ENCODE data around the gene ARHGEF7.
"Not testable (repeated sequence)": the region's sequence is repeated elsewhere in the genome, so short reads cannot be mapped to it uniquely, and the experiment has no call there.

The ARHGEF7 gene

DNA sequence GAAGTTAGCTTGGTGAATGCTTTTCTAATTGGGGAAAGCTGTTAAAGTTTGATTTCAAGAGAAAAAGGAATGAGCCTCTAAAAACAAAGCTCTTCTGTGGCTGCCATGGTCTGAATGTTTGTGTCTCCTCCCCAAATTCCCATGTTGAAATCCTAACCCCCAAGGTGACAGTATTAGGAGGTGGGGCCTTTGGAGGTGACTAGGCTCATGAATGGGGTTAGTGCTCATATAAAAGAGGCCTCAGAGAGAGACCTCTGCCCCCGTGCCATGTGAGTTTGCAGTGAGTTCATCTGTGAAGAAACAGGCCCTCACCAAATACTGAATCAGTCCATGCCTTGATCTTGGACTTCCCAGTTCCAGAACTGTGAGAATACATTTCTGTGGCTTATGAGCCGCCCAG, 56.5 kb downstream of the ARHGEF7 start:
- no peak for DNase-seq (ENCODE audit: low spot score)

DNA sequence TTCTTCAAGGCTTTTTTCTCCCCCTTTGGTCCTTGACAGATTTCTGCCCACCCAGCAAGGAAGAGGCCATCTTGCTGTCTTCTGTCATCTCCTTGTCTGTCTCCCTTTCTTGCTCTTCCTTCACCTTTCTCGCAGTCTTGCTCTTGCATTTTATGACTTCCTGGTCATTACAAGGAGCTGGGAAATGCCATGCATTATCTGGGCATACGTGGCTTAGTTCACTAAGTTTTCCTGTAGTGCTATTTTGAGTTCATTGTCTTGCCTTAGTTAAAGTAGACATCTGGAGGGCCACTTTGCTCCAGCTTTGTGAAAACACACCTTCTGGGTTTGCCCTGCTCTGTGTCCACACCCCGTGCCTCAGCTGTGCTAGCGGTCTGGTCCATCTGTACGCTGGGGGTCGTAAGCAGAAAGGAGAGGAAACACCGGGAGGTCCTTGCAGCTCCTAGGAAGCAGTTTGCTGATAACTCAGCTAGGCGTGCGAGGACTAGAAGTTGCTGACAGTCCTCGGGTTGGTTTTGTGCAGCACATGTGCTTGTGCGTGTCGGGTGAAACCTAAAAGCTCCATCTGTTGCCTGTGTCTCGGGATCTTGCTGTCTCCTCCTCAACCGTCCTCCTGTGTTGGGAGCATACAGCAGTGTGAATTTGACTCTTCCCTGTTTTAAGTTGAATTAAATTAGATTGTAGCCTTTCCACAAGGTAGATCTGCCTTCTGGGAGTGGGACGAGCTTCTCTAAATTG, 59.4 kb downstream of the ARHGEF7 start:
- DNase-seq (ENCODE audit: low spot score): no peak

DNA sequence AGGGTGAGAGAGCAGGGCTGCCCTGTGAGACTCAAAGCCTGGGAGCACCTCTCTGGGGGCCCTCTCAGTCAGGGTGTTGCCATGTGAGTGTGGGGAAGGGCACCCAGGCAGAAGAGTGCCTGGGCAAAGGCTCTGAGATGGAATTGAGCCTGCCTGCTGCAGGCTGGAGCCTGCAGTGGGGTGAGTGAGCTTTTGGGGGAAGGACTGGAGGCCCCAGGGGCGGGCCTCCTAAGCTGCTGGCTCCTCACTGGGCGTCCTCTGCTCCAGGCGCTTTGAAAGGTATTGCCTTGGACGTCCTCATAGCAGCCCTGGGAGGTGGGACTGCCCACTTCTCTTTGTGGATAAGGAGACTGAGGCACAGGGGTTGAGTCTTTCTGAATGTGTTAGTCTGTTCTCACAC, 60.3 kb downstream of the ARHGEF7 start:
- no peak for DNase-seq (ENCODE audit: low spot score)

DNA sequence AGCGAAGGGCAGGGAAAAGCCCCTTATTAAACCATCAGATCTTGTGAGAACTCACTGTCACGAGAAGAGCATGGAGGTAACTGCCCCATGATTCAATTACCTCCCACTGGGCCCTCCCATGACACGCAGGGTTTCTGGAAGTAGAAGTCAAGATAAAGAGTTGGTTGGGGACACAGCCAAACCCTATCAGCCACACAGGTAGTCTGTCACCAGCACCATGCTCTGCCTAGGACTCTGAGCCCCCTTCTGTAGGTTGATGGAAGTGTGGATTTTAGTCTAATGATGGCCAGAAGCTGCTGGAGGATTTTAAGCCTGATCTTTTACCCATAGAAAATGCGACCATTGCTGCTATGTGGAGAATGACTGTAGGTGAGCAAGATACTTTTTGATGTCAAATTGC, 60.8 kb downstream of the ARHGEF7 start:
- DNase-seq (ENCODE audit: low spot score): no peak

DNA sequence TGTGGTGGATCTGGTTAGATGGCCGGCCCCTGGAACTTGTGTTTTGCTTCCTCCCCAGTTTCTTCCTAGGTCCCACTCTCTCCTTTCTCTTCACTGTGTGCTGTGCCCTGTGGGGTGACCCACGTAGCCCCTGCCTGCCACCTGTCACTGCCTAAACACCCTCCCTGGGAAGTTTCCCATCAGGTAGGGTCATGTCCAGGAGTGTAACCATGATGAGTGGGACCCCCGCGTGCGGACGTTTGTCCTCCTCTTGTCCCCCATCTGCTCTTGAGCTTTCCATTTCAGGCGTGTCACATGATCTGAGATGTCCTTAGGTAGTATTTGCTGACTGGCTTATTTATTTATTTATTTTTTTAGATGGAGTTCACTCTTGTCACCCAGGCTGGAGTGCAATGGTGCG, 61.3 kb downstream of the ARHGEF7 start:
- DNase-seq (ENCODE audit: low spot score): no peak

DNA sequence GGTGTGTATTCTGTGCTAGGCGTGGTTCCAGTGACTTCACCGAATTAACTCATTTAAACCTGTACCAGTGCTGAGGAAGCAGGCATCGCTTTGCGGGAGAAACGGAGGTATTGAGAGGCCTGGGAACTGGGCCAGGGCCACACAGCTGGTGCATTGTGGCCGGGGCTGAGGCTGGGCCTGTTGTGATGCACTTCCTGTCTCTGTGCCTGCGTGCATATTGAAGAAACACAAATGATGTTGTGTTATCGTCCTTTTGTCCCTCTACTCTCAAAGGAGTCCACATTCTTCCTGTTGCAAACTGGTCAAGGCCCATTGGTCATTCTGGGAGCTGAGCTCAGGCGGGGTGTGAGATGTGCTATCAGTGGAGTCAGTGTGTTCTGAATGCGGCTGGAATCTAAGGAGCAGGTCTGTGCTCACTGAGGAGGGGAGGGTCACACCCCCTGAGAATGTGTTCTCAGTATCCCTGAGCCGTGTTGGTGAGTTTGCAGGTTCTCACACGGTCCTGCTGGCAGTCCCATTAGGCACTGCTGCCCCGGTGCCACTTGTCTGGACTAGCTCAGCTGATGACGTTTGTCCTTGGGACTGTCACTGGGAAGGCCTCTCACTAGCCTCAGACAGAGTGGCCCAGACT, 62.1 kb downstream of the ARHGEF7 start:
- DNase-seq (ENCODE audit: low spot score): no peak

DNA sequence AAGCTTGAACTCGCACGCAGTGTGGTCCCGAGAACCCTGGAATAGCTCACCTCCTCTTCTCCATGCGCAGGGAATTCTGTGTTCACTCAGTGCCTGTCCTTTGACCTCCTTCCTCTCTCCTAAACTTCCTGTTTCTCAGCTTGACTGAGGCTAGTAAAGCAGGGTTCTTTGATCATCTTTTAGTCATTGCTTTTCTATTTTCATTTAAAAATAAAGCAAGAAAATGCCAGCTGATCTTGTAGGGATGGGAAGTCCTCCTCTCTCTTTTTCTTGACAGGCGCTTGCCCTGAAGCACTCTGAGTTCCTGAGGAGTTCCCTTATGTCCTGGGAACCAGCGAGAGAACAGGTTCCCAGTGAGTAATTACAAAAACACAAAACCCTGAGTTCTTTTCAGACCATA, 62.8 kb downstream of the ARHGEF7 start:
- no peak for DNase-seq (ENCODE audit: low spot score)

DNA sequence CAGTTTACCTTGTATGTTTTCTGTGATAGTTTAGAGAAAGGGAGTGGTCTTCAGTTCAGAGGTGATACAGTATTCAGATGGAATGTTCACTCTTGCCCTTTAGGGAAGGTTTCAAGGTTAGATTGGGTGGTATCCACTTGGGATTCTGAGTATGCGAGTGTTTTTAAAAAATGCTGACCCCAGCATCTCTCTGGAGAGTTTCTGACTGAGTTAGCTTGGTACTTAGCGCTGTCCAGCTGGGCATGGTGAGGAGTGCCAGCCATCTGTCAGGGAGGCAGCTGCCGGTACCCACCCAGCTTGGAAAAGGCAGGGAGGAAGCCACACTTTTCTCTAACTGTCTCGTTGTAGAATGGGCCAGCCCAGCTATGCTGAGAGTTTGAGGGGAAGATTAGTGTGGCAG, 63.3 kb downstream of the ARHGEF7 start:
- DNase-seq (ENCODE audit: low spot score): no peak

DNA sequence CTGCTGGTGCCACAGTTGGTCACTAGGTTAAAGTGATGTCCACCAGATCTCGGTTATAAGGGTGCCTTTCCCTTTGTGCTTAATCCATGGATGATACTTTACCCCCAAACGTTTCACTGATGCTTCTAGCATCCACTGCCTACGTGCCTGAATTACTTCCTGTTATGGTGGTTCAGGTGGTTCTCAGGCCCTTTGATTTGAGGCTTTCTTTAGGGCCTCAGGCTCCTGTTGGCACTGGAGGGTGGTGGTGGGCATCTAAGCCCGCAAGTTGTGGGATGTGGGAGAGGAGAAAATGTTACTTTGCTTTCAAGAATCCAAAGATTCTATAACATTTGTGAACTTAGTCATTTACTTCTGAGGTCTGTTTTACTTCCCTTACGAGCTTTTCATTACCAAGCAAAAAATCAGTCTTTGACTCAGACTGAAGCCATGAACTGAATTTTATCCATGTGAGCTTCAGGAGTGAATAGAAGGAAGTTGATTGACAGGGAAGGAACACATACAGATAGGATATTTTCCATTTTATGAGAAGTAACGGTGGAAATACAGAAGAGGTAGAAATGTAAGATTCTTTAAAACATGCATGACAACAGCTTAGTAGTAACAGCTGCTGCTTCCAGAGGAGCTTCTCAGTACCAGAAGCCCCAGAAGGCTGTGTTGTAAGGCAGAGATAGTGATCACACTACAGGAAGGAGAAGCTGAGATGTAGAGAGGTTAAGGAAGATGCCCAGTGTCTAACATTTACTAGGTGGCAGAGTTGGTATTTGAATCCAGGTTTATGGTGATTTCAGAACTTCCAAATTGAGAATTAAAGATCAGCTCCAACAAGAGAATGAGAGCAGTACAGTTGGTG, 65.0 kb downstream of the ARHGEF7 start:
- DNase-seq (ENCODE audit: low spot score): no peak

DNA sequence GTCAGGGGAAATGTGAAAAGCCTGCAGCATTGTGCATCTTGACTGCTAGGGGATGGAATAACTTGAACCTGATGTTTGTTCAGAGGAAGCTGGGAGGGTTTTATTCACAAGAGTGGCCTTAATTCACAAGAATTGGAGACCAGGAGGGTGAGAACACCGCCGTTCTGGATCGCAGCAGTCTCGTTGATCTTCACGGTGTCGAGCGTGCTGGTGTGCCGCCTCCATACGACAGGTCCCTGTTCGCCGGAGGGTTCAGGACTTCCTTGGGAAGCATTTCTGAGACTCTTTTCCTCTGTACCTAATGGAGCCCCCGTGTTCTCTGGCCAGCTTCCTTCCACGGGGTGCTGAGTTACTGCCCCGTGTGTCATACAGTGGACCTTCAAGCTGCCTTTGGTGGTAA, 66.9 kb downstream of the ARHGEF7 start:
- DNase-seq (ENCODE audit: low spot score): no peak

DNA sequence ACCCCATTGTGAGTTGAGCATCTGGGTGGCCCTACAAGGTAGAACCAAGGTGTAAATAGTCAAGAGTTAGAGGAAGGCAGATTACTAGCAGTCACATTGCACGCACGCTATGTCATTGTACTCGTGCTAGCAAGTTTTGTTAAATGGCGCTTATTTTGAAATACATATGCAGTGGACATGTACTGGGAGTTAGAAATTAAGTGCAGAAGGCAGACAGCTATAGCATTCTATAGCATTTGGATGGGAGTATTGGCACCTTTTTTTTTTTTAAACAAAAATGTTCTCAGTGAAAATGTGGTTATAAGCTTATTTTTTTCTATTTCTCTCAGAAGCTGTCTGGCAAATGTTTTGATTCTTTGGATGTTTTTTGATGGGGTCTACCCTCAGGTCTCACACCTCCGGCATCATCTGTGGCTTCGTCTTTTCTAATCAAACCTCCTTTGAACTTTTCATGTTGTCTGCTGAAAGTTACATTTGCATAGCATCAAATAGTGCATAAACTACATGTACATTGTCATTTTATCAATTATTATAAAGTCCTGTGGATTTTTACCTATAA, 68.1 kb downstream of the ARHGEF7 start:
- no peak for DNase-seq (ENCODE audit: low spot score)

DNA sequence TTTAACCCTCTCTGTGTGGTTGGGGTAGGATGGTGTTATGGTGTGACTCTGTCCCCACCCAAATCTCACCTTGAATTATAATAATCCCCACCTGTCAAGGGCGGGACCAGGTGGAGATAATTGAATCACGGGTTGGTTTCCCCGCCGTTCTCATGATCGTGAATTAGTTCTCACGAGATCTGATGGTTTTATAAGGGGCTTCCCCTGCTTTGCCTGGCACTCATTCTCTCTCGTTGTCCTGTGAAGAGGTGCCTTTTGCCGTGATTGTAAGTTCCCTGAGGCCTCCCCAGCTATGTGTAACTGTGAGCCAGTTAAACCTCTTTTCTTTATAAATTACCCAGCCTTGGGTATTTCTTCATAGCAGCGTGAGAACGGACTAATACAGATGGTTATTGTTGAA, 68.8 kb downstream of the ARHGEF7 start:
- no peak for DNase-seq (ENCODE audit: low spot score)

DNA sequence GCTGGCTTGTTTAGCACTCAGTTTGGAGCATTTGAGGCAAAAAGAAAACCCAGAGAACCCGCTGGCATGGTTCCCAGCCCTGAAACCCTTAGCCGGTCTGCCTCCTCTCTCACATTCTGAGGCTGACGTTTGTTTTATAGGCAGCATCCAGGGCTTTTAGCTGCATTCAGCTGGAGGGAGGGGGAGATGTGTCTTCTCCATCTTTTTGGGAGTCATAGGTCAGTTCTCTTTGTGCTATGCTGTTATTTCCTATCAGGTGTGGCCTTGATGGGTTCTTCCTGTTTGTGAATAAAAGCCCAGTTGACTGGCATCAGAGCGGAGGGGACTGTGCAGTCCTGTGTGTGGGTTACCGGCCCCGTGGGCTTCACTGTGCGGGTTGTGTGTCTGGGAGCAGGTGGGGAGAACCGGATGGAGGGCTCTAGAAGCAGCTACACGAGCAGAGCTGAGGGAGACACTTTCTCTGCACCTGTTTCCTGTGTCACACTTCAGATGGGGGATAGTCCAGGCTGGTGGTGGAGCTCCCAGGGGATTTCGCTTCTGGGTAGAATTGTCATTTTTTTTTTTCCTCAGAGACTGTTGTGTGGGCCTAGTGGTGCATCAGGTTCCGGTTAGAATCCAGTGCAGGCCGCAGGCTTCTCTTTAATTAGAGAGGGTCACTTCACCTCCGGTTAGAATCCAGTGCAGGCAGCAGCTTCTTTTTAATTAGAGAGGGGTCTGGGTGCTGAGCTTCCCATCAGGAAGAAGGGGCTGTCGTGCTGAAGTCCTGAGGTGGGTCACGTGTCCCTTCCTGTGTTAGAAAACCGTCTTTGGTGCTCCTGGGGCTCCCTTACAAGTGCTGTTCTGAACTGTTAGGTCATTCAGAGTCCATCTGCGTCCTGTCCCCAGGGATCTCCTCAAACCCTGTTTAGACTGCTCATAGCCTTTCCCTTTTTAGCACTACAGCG, 69.6 kb downstream of the ARHGEF7 start:
- DNase-seq (ENCODE audit: low spot score): no peak

DNA sequence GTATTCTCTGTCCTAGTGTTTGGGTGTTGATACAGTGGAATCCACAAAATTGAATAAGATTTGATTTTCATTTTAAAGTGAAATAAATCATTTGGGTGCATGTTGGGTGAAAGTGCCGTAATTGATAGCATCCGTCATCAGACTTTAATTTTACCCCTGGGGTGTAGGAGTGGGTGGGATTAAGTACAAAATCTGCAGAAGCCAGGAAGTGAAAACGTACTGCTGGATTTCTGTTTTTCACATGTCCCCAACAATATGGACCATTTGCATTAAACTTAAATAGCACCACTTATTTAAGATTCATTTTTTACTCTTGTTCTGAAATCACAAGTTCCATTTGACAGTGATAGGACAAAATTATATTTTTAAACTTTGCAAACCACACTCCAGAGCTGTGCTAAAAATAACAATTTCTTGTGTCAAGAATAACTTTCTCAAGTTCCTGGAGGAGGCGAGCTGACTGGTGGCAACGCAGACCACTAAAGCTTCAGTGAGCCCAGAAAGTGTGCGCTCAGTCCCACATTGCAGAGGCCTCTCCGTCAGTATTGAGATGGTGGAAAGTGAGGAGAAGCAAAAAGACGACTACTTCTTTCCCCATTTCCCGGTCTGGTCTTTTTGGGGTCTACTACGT, 71.3 kb downstream of the ARHGEF7 start:
- no peak for DNase-seq (ENCODE audit: low spot score)

DNA sequence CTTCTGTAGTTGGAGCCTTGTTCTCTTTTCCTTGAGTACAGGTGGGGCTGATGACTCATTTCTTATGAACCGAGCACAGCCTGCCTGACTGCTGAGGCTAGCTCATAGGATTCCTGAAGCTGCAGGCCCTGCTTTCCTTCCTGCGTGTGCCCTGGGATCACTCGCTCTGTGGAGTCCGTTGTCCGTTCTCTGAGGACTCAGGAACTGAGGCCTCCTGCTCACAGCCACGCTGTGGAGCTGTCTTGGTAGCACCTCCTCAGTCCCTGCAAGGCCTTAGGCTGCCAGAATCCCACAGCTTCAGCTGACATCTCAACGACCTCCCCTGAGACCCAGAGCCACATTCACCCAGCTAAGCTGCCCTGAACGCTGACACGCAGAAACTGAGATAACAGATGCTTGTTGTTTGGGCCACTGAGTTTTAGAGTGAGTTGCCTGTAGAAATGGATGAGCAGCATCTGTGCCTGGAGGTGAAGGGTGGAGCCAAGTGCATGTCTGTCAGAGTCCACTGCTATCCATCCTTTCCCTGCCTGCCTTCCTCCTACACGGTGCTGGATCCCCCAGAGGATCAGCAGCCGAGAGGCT, 72.9 kb downstream of the ARHGEF7 start:
- no peak for DNase-seq (ENCODE audit: low spot score)

DNA sequence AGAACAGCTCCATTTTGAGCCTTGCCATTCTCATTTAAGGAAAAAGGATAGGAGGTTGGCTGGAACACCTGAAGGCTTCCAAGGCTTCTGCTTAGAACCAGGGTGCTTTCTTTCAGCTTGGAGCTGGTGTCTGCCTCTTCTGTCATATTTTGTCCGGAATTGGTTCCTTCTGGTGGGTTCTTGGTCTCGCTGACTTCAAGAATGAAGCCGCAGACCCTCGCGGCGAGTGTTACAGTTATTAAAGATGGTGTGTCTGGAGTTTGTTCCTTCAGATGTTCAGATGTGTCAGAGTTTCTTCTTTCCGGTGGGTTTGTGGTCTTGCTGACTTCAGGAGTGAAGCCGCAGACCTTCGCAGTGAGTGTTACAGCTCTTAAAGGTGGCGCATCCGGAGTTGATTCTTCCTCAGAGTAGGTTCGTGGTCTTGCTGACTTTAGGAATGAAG, 74.0 kb downstream of the ARHGEF7 start:
- not testable (repeated sequence) for DNase-seq (ENCODE audit: low spot score)

DNA sequence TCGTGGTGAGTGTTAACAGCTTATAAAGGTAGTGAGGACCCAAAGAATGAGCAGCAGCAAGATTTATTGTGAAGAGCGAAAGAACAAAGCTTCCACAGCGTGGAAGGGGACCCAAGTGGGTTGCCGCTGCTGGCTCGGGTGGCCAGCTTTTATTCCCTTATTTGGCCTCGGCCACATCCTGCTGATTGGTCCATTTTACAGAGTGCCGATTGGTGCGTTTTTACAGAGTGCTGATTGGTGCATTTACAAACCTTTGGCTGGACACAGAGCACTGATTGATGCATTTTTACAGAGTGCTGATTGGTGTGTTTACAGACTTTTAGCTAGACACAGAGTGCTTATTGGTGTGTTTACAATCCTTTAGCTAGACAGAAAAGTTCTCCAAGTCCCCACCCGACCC, 74.4 kb downstream of the ARHGEF7 start:
- not testable (repeated sequence) for DNase-seq (ENCODE audit: low spot score)

DNA sequence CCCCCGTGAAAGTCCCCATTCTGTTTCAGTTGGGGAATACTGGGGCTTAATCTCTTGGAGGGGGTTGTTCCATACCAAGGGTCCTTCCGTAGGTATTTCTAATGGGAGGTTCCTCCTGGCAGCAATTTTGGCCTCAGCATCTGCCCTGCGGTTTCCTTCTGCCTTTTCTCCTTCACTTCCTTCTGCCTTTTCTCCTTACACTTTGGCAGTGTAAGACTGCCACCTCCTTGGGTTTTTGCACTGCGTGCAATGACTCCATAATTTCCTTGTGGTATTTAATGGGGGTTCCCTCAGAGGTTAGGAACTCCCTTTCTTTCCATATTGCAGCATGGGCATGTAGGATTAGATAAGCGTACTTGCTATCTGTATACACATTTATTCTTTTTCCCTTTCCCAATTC, 78.1 kb downstream of the ARHGEF7 start:
- DNase-seq (ENCODE audit: low spot score): not testable (repeated sequence)

DNA sequence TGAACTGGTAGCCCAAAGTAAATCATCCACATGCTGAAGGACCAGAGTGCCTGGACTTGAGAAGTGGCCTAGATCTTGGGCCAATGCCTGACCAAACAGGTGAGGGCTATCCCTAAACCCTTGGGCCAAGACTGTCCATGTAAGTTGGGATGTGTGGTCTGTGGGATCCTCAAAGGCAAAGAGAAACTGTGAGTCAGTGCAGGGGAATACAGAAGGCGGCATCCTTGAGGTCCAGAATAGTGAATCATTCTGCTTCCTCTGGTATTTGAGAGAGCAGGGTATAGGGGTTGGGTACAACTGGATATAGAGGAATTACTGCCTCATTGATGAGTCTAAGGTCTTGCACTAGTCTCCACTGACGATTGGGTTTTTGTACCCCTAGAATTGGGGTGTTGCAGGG, 79.5 kb downstream of the ARHGEF7 start:
- not testable (repeated sequence) for DNase-seq (ENCODE audit: low spot score)

DNA sequence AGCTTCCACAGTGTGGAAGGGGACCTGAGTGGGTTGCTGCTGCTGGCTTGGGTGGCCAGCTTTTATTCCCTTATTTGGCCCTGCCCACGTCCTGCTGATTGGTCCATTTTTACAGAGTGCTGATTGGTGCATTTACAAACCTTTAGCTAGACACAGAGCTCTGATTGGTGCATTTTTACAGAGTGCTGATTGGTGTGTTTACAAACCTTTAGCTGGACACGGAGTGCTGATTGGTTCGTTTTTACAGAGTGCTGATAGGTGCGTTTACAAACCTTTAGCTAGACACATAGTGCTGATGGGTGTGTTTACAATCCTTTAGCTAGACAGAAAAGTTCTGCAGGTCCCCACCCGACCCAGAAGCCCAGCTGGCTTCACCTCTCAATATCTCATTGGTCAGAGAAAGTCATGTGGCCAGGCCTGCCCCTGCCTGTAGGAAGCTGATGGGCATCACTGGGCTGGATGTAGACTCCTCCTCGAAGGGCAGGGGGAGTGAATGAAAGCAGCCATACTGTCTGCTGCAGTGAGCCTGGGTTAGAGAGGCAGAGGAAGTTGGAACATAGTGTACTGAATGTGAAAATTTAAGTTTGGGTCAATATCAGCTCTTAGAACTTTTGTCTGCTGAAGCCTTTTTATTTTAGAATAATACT, 83.7 kb downstream of the ARHGEF7 start:
- not testable (repeated sequence) for DNase-seq (ENCODE audit: low spot score)
